HepG2 (cell line): ENCODE data around the gene ZNF554. TPM values are rescaled to one million over a fixed set of nuclear protein-coding genes. Genes with fewer than 3 reads are reported as not detected.

Source experiments
- GPN1 ChIP-seq: sonication (generic); formaldehyde crosslinking; IDR thresholded peaks from 2 replicates; pipeline ENCODE4 v1.5.1; 2020; ENCODE audit warnings: missing genetic modification reagents, borderline replicate concordance
- MIER2 ChIP-seq: IDR thresholded peaks from 2 replicates; pipeline ENCODE4 v1.6.1; 2016; ENCODE audit warnings: missing biosample characterization, missing genetic modification reagents
- NBN ChIP-seq: fragments of 450-650 bp; conservative IDR thresholded peaks from 2 replicates; pipeline ENCODE4 v1.6.1; 2017
- NR2F2 ChIP-seq: IDR thresholded peaks from 2 replicates; pipeline ENCODE4 v1.6.1; 2012; ENCODE audit warnings: low read depth, inconsistent platforms, borderline replicate concordance
- PRPF4 ChIP-seq: fragments of 200-400 bp; formaldehyde crosslinking; IDR thresholded peaks from 2 replicates; pipeline ENCODE4 v1.6.1; 2016; ENCODE audit warnings: low read length, low read depth; ENCODE audit not compliant: poor library complexity, severe bottlenecking
- ZBTB33 ChIP-seq: sonication (generic); formaldehyde crosslinking; IDR thresholded peaks from 2 replicates; pipeline ENCODE4 v1.4.0; 2020; ENCODE audit warnings: missing genetic modification reagents
- ZNF382 ChIP-seq: sonication (generic); formaldehyde crosslinking; IDR thresholded peaks from 2 replicates; pipeline ENCODE4 v1.5.0; 2020; ENCODE audit warnings: missing genetic modification reagents, mild to moderate bottlenecking, borderline replicate concordance
- ZNF558 ChIP-seq: sonication (generic); formaldehyde crosslinking; IDR thresholded peaks from 2 replicates; pipeline ENCODE4 v1.9.0; 2022; ENCODE audit warnings: mild to moderate bottlenecking, missing genetic modification reagents, borderline replicate concordance
- ZNF570 ChIP-seq: sonication (generic); formaldehyde crosslinking; IDR thresholded peaks from 2 replicates; pipeline ENCODE4 v1.4.0; 2020; ENCODE audit warnings: mild to moderate bottlenecking, missing genetic modification reagents, borderline replicate concordance
- ZNF615 ChIP-seq: sonication (generic); formaldehyde crosslinking; IDR thresholded peaks from 2 replicates; pipeline ENCODE4 v1.5.0; 2020; ENCODE audit warnings: mild to moderate bottlenecking, missing genetic modification reagents, borderline replicate concordance
- ZNF619 ChIP-seq: sonication (generic); formaldehyde crosslinking; IDR thresholded peaks from 2 replicates; pipeline ENCODE4 v1.4.0; 2020; ENCODE audit warnings: mild to moderate bottlenecking, missing genetic modification reagents
- ZNF660 ChIP-seq: sonication (generic); formaldehyde crosslinking; IDR thresholded peaks from 2 replicates; pipeline ENCODE4 v1.5.1; 2020; ENCODE audit warnings: mild to moderate bottlenecking, low read depth, missing genetic modification reagents, borderline replicate concordance
- polyA plus RNA-seq, 8 experiments: library from polyadenylated mRNA; depleted of rRNA in 3 of 8; stranded (reverse) in 7 of 8; unstranded in 1 of 8; fragments of >200 nt; fragmentation: Illumina TruSeq in 4 of 8; extraction: Trizol in 4 of 8; gene quantifications; 2 replicates each; pipeline versions ENCODE4 v1.2.1 to v1.2.3, GENCODE V29; 2011 to 2016; ENCODE audit warnings: low read depth in 4 of 8, missing spikeins in 1 of 8, mixed read lengths in 1 of 8; ENCODE audit not compliant: insufficient read depth in 1 of 8
- total RNA-seq, 5 experiments: library from RNA; depleted of rRNA; stranded (reverse); fragments of >200 nt; fragmentation: Illumina TruSeq; extraction: Trizol; gene quantifications; 2 replicates each; pipeline ENCODE4 v1.2.3, GENCODE V29; 2016; ENCODE audit warnings: low read depth in 1 of 5
- TF ChIP-seq, protein P1 (sequence below): sonication (generic); formaldehyde crosslinking; IDR thresholded peaks from 2 replicates; pipeline ENCODE4 v1.4.0; 2020; ENCODE audit warnings: mild to moderate bottlenecking, missing genetic modification reagents, borderline replicate concordance
- TF ChIP-seq, protein P2 (sequence below): sonication (generic); formaldehyde crosslinking; conservative IDR thresholded peaks from 2 replicates; pipeline ENCODE4 v1.4.0; 2020; ENCODE audit warnings: missing genetic modification reagents
- TF ChIP-seq, protein P3 (sequence below): sonication (generic); formaldehyde crosslinking; IDR thresholded peaks from 2 replicates; pipeline ENCODE4 v1.8.1; 2023; ENCODE audit warnings: missing genetic modification reagents, inconsistent platforms, borderline replicate concordance

ZNF554 gene
- total and polyA plus RNA-seq, 2 of the 13 experiments (the other 11 are each of a cell fraction or from before 2014, with no cell fraction given), result 2.2 to 2.7 TPM

DNA sequence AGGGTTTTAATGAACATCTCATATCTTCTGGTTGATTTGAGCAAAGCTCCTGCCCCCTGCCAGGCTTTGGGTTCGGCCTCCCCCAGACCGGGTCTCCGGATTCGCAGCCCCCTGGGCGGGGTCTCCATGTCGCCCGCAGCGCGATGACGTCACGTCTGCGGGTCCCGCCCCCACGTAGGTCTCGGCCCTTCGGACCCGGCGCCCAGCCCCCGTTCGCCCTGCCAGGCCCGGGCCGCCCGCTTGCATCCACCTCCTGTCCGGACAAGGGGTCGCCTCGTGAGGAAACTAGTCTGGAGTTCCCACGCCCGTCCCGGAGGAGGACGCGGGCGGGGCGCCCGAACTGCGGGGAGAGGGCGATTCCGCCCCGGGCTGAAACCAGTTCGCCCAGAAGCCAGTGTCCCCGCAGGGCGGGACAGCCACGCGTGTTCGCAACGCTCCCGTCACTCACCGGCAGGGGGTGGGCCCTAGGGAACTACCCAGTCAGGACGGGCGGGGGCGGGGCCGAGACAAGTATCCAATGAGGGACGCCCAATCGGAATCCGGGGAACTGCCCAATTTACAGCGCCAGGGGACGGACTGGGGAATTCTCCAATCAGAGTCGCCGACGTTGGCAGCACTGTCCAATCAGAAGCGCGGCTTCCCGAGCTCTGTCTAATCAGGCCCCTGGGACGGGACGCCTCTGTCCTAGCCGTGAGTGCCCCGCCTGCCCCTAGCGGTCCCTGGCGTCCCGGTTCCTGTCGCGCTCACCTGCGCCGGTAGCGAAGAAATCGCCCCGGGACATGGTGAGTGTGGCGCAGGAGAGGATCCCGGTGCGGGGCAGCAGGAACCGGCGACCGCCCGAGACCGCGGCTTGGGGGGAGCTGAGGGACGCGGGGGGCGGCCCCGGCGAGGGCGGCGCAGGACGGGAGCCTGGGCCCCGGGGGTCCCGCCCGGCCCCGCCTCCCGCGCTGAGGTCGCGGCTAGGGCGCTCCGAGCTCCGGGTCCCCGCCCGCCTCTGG is 21.4 kb downstream of the ZNF554 start, which contains the start of gene ZNF555 (continued):
- TF ChIP-seq, protein P1, sequence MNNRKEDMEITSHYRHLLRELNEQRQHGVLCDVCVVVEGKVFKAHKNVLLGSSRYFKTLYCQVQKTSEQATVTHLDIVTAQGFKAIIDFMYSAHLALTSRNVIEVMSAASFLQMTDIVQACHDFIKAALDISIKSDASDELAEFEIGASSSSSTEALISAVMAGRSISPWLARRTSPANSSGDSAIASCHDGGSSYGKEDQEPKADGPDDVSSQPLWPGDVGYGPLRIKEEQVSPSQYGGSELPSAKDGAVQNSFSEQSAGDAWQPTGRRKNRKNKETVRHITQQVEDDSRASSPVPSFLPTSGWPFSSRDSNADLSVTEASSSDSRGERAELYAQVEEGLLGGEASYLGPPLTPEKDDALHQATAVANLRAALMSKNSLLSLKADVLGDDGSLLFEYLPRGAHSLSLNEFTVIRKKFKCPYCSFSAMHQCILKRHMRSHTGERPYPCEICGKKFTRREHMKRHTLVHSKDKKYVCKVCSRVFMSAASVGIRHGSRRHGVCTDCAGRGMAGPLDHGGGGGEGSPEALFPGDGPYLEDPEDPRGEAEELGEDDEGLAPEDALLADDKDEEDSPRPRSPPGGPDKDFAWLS (CRISPR knock-in tag), result peak; percentile 69; the same call in 1 of the 2 replicates
- TF ChIP-seq ZNF615, result no peak
- TF ChIP-seq GPN1 (CRISPR knock-in tag), result no peak
- peak; percentile 81; the same call in 1 of the 2 replicates for TF ChIP-seq ZNF558 (CRISPR knock-in tag)
- no peak for TF ChIP-seq ZNF570
- no peak for TF ChIP-seq ZNF660 (CRISPR knock-in tag)
- no peak for TF ChIP-seq PRPF4
- TF ChIP-seq NR2F2, result no peak
- TF ChIP-seq, protein P2, sequence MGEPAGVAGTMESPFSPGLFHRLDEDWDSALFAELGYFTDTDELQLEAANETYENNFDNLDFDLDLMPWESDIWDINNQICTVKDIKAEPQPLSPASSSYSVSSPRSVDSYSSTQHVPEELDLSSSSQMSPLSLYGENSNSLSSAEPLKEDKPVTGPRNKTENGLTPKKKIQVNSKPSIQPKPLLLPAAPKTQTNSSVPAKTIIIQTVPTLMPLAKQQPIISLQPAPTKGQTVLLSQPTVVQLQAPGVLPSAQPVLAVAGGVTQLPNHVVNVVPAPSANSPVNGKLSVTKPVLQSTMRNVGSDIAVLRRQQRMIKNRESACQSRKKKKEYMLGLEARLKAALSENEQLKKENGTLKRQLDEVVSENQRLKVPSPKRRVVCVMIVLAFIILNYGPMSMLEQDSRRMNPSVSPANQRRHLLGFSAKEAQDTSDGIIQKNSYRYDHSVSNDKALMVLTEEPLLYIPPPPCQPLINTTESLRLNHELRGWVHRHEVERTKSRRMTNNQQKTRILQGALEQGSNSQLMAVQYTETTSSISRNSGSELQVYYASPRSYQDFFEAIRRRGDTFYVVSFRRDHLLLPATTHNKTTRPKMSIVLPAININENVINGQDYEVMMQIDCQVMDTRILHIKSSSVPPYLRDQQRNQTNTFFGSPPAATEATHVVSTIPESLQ (CRISPR knock-in tag), result no peak
- TF ChIP-seq NBN, result no peak
- TF ChIP-seq, protein P3, sequence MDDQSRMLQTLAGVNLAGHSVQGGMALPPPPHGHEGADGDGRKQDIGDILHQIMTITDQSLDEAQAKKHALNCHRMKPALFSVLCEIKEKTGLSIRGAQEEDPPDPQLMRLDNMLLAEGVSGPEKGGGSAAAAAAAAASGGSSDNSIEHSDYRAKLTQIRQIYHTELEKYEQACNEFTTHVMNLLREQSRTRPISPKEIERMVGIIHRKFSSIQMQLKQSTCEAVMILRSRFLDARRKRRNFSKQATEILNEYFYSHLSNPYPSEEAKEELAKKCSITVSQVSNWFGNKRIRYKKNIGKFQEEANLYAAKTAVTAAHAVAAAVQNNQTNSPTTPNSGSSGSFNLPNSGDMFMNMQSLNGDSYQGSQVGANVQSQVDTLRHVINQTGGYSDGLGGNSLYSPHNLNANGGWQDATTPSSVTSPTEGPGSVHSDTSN (CRISPR knock-in tag), result 0 out of 2 replicates have a peak, but pooled peaks have one; percentile 19
- TF ChIP-seq ZBTB33 (CRISPR knock-in tag), result peak; percentile 50; the same call in 1 of the 2 replicates
- no peak for TF ChIP-seq ZNF382
- peak; percentile 28; the same call in 1 of the 2 replicates for TF ChIP-seq MIER2 (CRISPR knock-in tag)
- TF ChIP-seq ZNF619 (CRISPR knock-in tag), result peak; percentile 81; the same call in 1 of the 2 replicates
